HCT116 (cell line): ENCODE measurements around the gene PTPRJ.

Source experiments
- CEBPB ChIP-seq: IDR thresholded peaks from 2 replicates; pipeline ENCODE4 v1.6.1; 2012; ENCODE audit warnings: low read depth
- EGR1 ChIP-seq: IDR thresholded peaks from 2 replicates; pipeline ENCODE4 v1.6.1; 2012; ENCODE audit warnings: low read depth
- ELF1 ChIP-seq: IDR thresholded peaks from 2 replicates; pipeline ENCODE4 v1.6.1; 2012; ENCODE audit warnings: low read depth, borderline replicate concordance
- EZH2 ChIP-seq: fragments of 200-600 bp; sonication (generic); IDR thresholded peaks from 2 replicates; pipeline ENCODE4 v1.6.1; 2017; ENCODE audit warnings: antibody characterized with exemption, mixed run types
- EZH2phosphoT487 ChIP-seq: fragments of 200-600 bp; IDR thresholded peaks from 2 replicates; pipeline ENCODE4 v1.6.1; 2018; ENCODE audit warnings: antibody characterized with exemption, borderline replicate concordance
- POLR2A ChIP-seq: IDR thresholded peaks from 2 replicates; pipeline ENCODE4 v1.7.0; 2011; ENCODE audit warnings: borderline replicate concordance; ENCODE audit not compliant: insufficient read depth, insufficient read length; ENCODE audit errors: extremely low read depth
- POLR2AphosphoS5 ChIP-seq: IDR thresholded peaks from 2 replicates; pipeline ENCODE4 v1.6.1; 2011; ENCODE audit warnings: mild to moderate bottlenecking, low read depth, low read length, moderate library complexity
- RAD21 ChIP-seq: IDR thresholded peaks from 2 replicates; pipeline ENCODE4 v1.6.1; 2012; ENCODE audit warnings: low read depth, mild to moderate bottlenecking
- SP1 ChIP-seq: IDR thresholded peaks from 2 replicates; pipeline ENCODE4 v1.6.1; 2012; ENCODE audit warnings: low read depth
- SRF ChIP-seq: IDR thresholded peaks from 2 replicates; pipeline ENCODE4 v1.6.1; 2012; ENCODE audit warnings: low read depth
- TF ChIP-seq, protein P1 (sequence below), 3 experiments: fragments of 200-600 bp in 1 of 3; sonication (generic) in 1 of 3; IDR thresholded peaks in 2 of 3; conservative IDR thresholded peaks in 1 of 3; 2 replicates each; pipeline ENCODE4 v1.5.1; 2012 to 2017; ENCODE audit warnings: low read depth in 2 of 3, low read length in 2 of 3, antibody characterized with exemption in 1 of 3, borderline replicate concordance in 1 of 3, control low read depth in 1 of 3, mild to moderate bottlenecking in 1 of 3, mixed read lengths in 1 of 3, mixed run types in 1 of 3, moderate library complexity in 1 of 3; ENCODE audit not compliant: insufficient read depth in 1 of 3
- TF ChIP-seq, protein P2 (sequence below): IDR thresholded peaks from 2 replicates; pipeline ENCODE4 v1.6.1; 2012; ENCODE audit warnings: low read depth

DNA sequence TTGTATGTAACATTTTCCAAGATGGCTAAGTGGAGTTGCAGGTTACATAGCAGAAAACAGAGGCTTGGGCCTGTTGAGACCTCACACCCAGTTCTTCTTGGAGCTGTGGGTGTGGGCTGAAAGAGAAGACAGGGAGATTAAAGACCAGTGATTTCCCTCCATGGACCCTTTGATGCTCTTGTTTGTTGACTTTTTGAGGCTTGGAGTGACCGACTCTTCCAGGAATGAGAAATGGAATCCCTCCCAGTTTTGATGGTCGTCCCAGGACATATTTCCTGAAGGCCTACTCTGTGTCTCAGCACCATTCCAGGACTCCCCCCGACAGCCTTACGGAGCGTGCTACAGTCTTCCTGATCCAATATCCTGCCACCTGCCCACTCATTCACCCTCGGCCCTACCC, 96.9 kb downstream of the PTPRJ start:
- no peak for TF ChIP-seq SP1
- TF ChIP-seq, protein P1, sequence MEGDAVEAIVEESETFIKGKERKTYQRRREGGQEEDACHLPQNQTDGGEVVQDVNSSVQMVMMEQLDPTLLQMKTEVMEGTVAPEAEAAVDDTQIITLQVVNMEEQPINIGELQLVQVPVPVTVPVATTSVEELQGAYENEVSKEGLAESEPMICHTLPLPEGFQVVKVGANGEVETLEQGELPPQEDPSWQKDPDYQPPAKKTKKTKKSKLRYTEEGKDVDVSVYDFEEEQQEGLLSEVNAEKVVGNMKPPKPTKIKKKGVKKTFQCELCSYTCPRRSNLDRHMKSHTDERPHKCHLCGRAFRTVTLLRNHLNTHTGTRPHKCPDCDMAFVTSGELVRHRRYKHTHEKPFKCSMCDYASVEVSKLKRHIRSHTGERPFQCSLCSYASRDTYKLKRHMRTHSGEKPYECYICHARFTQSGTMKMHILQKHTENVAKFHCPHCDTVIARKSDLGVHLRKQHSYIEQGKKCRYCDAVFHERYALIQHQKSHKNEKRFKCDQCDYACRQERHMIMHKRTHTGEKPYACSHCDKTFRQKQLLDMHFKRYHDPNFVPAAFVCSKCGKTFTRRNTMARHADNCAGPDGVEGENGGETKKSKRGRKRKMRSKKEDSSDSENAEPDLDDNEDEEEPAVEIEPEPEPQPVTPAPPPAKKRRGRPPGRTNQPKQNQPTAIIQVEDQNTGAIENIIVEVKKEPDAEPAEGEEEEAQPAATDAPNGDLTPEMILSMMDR (IDR thresholded peaks at IDR 0.05 in 2 of 3, conservative IDR thresholded peaks at IDR 0.05 in 1 of 3; ENCODE audit: borderline replicate concordance in 1 of 3, insufficient read depth in 1 of 3, low read depth in 2 of 3, low read length in 2 of 3): no peak
- TF ChIP-seq POLR2A: no peak
- TF ChIP-seq POLR2AphosphoS5: no peak
- no peak for TF ChIP-seq CEBPB
- no peak for TF ChIP-seq RAD21
- TF ChIP-seq EZH2: no peak
- no peak for TF ChIP-seq EGR1
- TF ChIP-seq EZH2phosphoT487: no peak
- TF ChIP-seq, protein P2, sequence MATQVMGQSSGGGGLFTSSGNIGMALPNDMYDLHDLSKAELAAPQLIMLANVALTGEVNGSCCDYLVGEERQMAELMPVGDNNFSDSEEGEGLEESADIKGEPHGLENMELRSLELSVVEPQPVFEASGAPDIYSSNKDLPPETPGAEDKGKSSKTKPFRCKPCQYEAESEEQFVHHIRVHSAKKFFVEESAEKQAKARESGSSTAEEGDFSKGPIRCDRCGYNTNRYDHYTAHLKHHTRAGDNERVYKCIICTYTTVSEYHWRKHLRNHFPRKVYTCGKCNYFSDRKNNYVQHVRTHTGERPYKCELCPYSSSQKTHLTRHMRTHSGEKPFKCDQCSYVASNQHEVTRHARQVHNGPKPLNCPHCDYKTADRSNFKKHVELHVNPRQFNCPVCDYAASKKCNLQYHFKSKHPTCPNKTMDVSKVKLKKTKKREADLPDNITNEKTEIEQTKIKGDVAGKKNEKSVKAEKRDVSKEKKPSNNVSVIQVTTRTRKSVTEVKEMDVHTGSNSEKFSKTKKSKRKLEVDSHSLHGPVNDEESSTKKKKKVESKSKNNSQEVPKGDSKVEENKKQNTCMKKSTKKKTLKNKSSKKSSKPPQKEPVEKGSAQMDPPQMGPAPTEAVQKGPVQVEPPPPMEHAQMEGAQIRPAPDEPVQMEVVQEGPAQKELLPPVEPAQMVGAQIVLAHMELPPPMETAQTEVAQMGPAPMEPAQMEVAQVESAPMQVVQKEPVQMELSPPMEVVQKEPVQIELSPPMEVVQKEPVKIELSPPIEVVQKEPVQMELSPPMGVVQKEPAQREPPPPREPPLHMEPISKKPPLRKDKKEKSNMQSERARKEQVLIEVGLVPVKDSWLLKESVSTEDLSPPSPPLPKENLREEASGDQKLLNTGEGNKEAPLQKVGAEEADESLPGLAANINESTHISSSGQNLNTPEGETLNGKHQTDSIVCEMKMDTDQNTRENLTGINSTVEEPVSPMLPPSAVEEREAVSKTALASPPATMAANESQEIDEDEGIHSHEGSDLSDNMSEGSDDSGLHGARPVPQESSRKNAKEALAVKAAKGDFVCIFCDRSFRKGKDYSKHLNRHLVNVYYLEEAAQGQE: no peak
- no peak for TF ChIP-seq ELF1
- no peak for TF ChIP-seq SRF
